GM19238 (cell line): Measurements from ENCODE around the gene CCDC159.

ENCODE experiments used
- DNase-seq: peaks from one replicate; pipeline ENCODE4 v3.0.0; 2011; ENCODE audit warnings: low spot score; ENCODE audit not compliant: insufficient read length

Gene CCDC159

GRCh38 chr19:11390359-11390758 is 44.0 kb downstream of the CCDC159 start:
- DNase-seq = no peak

GRCh38 chr19:11390933-11391680 is 44.8 kb downstream of the CCDC159 start:
- DNase-seq = no peak

- DNase-seq = no peak
Observed at GRCh38 chr19:11397089-11397610, 50.8 kb downstream of the CCDC159 start.

- no peak for DNase-seq
Observed at GRCh38 chr19:11399667-11400066, 53.3 kb downstream of the CCDC159 start.

- DNase-seq = no peak
Observed at GRCh38 chr19:11400798-11401197, 54.5 kb downstream of the CCDC159 start.

- no peak for DNase-seq
Observed at GRCh38 chr19:11401808-11402543, 55.7 kb downstream of the CCDC159 start.
